SK-N-SH (cell line): Measurements from ENCODE around the gene NUTM2E. TPM values are rescaled to one million over a fixed set of nuclear protein-coding genes. Genes with fewer than 3 reads are reported as not detected.
"Not testable (repeated sequence)": the region's sequence is repeated elsewhere in the genome, so short reads cannot be mapped to it uniquely, and the experiment has no call there.

ENCODE experiments used
- CTCF ChIA-PET: fragments of 300-600, 350-600 bp; formaldehyde crosslinking; extraction: SDS; loops from one replicate; lab custom pipeline; 2021; lab: Yijun Ruan, JAX
- POLR2A ChIA-PET: fragments of 350-600 bp; sonication (Branson Sonifier 250); formaldehyde crosslinking; extraction: SDS; loops from one replicate; lab custom pipeline; 2020; ENCODE audit warnings: antibody characterized with exemption, inconsistent platforms; lab: Yijun Ruan, JAX
- DNase-seq: peaks from one replicate; pipeline ENCODE4 v3.0.0; 2012
- H2AFZ ChIP-seq: fragments of 200-600 bp; sonication (generic); 2 replicates; pipeline ENCODE4 v1.8.1; 2016; ENCODE audit warnings: antibody characterized with exemption, mild to moderate bottlenecking, low read depth
- H3F3A ChIP-seq: fragments of 200-600 bp; sonication (generic); replicated peaks from 2 replicates; pipeline ENCODE3; 2016; ENCODE audit warnings: antibody characterized with exemption, mild to moderate bottlenecking; ENCODE audit not compliant: insufficient read depth
- H3K27ac ChIP-seq, 2 experiments: fragments of 200-500 bp in 1 of 2; fragments of 200-600 bp in 1 of 2; sonication (Bioruptor generic) in 1 of 2; sonication (generic), shearing (Covaris generic) in 1 of 2; 2 replicates each; pipeline versions ENCODE4 v1.5.1 to v1.6.1; 2014 to 2016; ENCODE audit warnings: low read depth in 2 of 2, inconsistent platforms in 1 of 2, low read length in 1 of 2, mild to moderate bottlenecking in 1 of 2, mixed read lengths in 1 of 2
- H3K27me3 ChIP-seq: fragments of 200-600 bp; sonication (generic), shearing (Covaris generic); 2 replicates; pipeline ENCODE4 v1.6.1; 2016; ENCODE audit warnings: mixed run types; ENCODE audit not compliant: insufficient read depth
- H3K36me3 ChIP-seq, 2 experiments: fragments of 200-500 bp in 1 of 2; fragments of 200-600 bp in 1 of 2; sonication (Bioruptor generic) in 1 of 2; sonication (generic) in 1 of 2; replicated peaks in 1 of 2; 2 replicates each; pipeline versions ENCODE3 to v1.5.1; 2014 to 2016; ENCODE audit warnings: low read length in 1 of 2, mild to moderate bottlenecking in 1 of 2; ENCODE audit not compliant: insufficient read depth in 2 of 2, control insufficient read depth in 1 of 2
- H3K4me1 ChIP-seq, 2 experiments: fragments of 200-500 bp in 1 of 2; fragments of 200-600 bp in 1 of 2; sonication (Bioruptor generic) in 1 of 2; sonication (generic), shearing (Covaris generic) in 1 of 2; 2 replicates each; pipeline versions ENCODE4 v1.5.1 to v1.6.1; 2014 to 2016; ENCODE audit warnings: low read depth in 1 of 2, low read length in 1 of 2, mixed run types in 1 of 2; ENCODE audit not compliant: insufficient read depth in 2 of 2, control insufficient read depth in 1 of 2
- H3K4me2 ChIP-seq: fragments of 200-600 bp; sonication (generic), shearing (Covaris generic); 2 replicates; pipeline ENCODE4 v1.6.1; 2017; ENCODE audit warnings: mixed run types
- H3K4me3 ChIP-seq, 2 experiments: fragments of 200-500 bp in 1 of 2; fragments of 200-600 bp in 1 of 2; sonication (Bioruptor generic) in 1 of 2; sonication (generic), shearing (Covaris generic) in 1 of 2; 2 replicates each; pipeline versions ENCODE4 v1.5.1 to v1.8.1; 2014 to 2016; ENCODE audit warnings: low read depth in 2 of 2, inconsistent platforms in 1 of 2, low read length in 1 of 2, mild to moderate bottlenecking in 1 of 2, mixed read lengths in 1 of 2, moderate library complexity in 1 of 2
- H3K79me2 ChIP-seq: fragments of 200-600 bp; sonication (generic); 2 replicates; pipeline ENCODE4 v1.8.1; 2017; ENCODE audit warnings: mild to moderate bottlenecking; ENCODE audit not compliant: insufficient read depth
- H3K9ac ChIP-seq: fragments of 200-600 bp; sonication (generic); 2 replicates; pipeline ENCODE4 v1.6.1; 2017; ENCODE audit warnings: mixed run types
- H3K9me2 ChIP-seq: fragments of 200-600 bp; sonication (generic); 2 replicates; pipeline ENCODE4 v1.6.1; 2017; ENCODE audit warnings: mixed run types
- H3K9me3 ChIP-seq: fragments of 200-600 bp; sonication (generic); 2 replicates; pipeline ENCODE4 v1.6.1; 2017; ENCODE audit warnings: mixed run types, mild to moderate bottlenecking, moderate library complexity
- H4K20me1 ChIP-seq: fragments of 200-600 bp; sonication (generic); 2 replicates; pipeline ENCODE4 v1.6.1; 2017; ENCODE audit warnings: mild to moderate bottlenecking, mixed run types; ENCODE audit not compliant: insufficient read depth
- WGBS: methylation state at CpG from one replicate; pipeline ENCODE4 v1.1.6; 2017; ENCODE audit warnings: low lambda C conversion rate; 5-methylcytosine and 5-hydroxymethylcytosine counted together
- polyA plus RNA-seq, 3 experiments: library from polyadenylated mRNA; depleted of rRNA; stranded (reverse); fragments of >200 nt; gene quantifications; 2 replicates each; pipeline ENCODE4 v1.2.3, GENCODE V29; 2012

Gene NUTM2E
- polyA plus RNA-seq, 1 of the 3 experiments (the other 2 are of a cell fraction): 0.05 TPM

DNA sequence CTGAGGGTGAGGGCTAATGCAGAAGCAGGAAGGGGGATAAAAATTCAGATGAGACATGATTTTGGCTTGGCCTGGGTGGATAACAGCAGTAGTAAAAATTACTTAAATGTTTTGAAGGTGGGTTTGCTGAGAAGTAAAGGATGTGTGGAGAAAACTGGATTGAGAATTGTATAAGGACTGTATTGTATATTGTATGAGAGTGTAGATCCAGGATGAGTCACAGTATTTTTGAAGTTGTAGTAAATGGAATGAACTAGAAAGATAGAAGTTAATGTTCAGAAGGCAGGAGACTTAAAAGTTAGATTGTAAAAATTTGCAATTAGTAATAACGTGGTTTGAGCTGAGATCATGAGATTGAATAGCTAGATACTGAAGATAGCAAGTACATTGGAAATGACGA, 10.2 kb upstream of the NUTM2E start:
- H2AFZ ChIP-seq, H3K9ac ChIP-seq, CTCF ChIA-PET, H3K9me2 ChIP-seq, H3K4me3 ChIP-seq, H3K9me3 ChIP-seq, H3K36me3 ChIP-seq, H3F3A ChIP-seq, H4K20me1 ChIP-seq, POLR2A ChIA-PET, H3K79me2 ChIP-seq, DNase-seq, H3K4me1 ChIP-seq, H3K27ac ChIP-seq, H3K27me3 ChIP-seq, H3K4me2 ChIP-seq: not testable (repeated sequence)
- WGBS: no CpG with 5 or more reads among the region's 2 CpGs

DNA sequence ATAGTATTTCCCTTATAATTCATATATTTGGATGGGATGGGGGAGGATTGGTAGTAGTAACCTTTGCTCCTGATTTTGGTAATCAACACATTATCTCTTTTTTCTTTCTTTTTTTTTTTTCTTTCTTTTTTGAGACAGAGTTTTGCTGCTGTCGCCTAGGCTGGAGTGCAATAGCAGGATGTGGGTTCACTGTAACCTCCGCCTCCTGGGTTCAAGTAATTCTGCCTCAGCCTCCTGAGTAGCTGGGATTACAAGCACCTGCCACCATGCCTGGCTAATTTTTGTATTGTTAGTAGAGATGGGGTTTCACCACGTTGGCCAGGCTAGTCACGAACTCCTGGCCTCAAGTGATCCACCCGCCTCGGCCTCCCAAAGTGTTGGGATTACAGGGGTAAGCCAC, 3.2 kb upstream of the NUTM2E start:
- H3K9me2 ChIP-seq, H3K36me3 ChIP-seq, DNase-seq, POLR2A ChIA-PET, H3K27ac ChIP-seq, H4K20me1 ChIP-seq, H3K27me3 ChIP-seq, H3K4me3 ChIP-seq, CTCF ChIA-PET, H3F3A ChIP-seq, H3K4me2 ChIP-seq, H3K9me3 ChIP-seq, H3K79me2 ChIP-seq, H2AFZ ChIP-seq, H3K9ac ChIP-seq, H3K4me1 ChIP-seq: not testable (repeated sequence)
- 98% methylated on average over 5 of the region's 6 CpGs for WGBS

DNA sequence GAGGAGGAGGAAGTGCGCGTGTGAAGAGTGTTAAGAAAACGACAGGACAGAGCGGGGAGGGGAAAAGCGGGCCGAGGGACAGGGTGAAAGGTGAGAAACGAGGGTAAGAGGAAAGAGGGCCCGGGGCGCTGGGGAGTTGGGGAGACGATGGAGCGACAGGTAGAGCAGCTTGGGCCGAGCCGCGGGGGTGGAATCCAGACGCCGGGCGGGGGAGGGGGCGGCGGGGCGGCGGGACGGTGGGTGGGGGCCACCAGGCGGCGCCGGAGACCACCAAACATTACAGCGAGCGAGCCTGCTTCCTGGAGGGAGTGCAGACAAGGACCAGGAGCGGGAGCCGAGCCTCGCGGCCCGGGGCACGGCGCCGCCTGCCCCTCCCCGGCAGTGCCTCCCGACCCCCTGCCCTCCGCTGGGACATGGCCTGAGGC, 940 bp upstream of the NUTM2E start:
- H3K4me1 ChIP-seq, H3K79me2 ChIP-seq, H2AFZ ChIP-seq, H3K9me2 ChIP-seq, DNase-seq, H4K20me1 ChIP-seq, H3K27me3 ChIP-seq, H3K36me3 ChIP-seq, POLR2A ChIA-PET, CTCF ChIA-PET, H3K9me3 ChIP-seq, H3K27ac ChIP-seq, H3F3A ChIP-seq, H3K4me2 ChIP-seq: not testable (repeated sequence)
- Histone ChIP-seq H3K9ac (peak overlapping the region; percentile 56; the same call in 1 of the 2 replicates), H3K4me3 (peak overlapping the region in 1 of 2 experiments; percentile 43; a peak in 2 of 4 replicates)
- WGBS: 0% methylated on average over 14 of the region's 38 CpGs

DNA sequence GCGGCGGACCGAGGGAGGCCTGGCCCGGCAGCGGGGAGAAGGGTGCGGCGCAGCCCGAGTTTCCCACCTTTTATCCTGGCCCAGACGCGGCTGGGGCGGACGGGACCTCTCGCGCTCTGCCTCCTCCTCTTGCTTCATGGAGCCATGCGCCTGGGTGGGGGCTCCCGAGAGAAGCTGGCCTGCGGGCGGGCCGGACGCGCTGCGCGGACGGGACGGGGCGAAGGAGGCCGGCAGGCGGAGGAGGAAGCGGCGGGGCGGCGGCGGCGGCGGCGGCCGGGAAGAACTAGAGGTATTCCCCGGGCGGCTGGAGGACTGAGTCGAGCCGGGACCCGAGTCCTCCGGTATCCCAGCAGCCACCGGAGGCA, 426 bp upstream of the NUTM2E start:
- H3K9me3 ChIP-seq, H3K4me2 ChIP-seq, H2AFZ ChIP-seq, CTCF ChIA-PET, H3K4me1 ChIP-seq, H3K27ac ChIP-seq, H3F3A ChIP-seq, H4K20me1 ChIP-seq, H3K79me2 ChIP-seq, DNase-seq, H3K27me3 ChIP-seq, H3K36me3 ChIP-seq, H3K9me2 ChIP-seq, POLR2A ChIA-PET: not testable (repeated sequence)
- Histone ChIP-seq H3K9ac (peak overlapping the region; percentile 56; the same call in 1 of the 2 replicates), H3K4me3 (peak overlapping the region in 1 of 2 experiments; percentile 43; a peak in 2 of 4 replicates)
- no CpG with 5 or more reads among the region's 44 CpGs for WGBS

DNA sequence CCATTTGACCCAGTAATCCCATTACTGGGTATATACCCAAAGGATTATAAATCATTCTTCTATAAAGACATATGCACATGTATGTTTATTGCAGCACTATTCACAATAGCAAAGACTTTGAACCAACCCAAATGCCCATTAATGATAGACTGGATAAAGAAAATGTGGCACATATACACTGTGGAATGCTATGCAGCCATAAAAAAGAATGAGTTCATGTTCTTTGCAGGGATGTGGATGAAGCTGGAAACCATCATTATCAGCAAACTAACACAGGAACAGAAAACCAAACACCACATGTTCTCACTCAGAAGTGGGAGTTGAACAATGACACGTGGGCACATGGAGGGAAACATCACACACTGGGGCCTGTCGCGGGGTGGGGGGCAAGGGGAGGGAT, 7.3 kb downstream of the NUTM2E start:
- H3K36me3 ChIP-seq, H3K9me3 ChIP-seq, H3K27ac ChIP-seq, H3K4me2 ChIP-seq, H3K79me2 ChIP-seq, DNase-seq, H3K9me2 ChIP-seq, POLR2A ChIA-PET, H3K4me1 ChIP-seq, H2AFZ ChIP-seq, CTCF ChIA-PET, H3K27me3 ChIP-seq, H3F3A ChIP-seq, H3K9ac ChIP-seq, H3K4me3 ChIP-seq, H4K20me1 ChIP-seq: not testable (repeated sequence)
- WGBS: 83% methylated on average over 3 of the region's 3 CpGs

DNA sequence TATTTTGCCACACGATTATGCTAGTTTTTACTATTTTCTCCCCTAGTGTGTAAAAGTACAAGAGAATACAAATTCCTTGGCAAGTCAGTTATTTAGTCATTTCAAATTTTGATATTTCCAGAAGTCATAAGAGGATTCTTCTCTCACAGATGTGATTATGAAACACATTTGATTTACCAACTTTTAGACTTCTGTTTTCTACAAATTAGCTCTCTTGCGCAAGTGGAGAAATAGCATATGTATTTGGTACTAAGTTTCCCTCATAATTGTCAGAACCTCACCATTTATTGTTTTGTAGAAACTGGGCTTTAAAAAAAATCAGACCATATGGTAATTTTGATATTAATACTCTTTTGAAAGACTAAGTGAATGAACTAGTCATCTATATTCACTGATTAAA, 9.4 kb downstream of the NUTM2E start:
- H2AFZ ChIP-seq, H3K9me2 ChIP-seq, H3K9ac ChIP-seq, H4K20me1 ChIP-seq, H3K4me1 ChIP-seq, H3K9me3 ChIP-seq, POLR2A ChIA-PET, H3K79me2 ChIP-seq, H3K36me3 ChIP-seq, H3K4me2 ChIP-seq, H3K4me3 ChIP-seq, H3K27me3 ChIP-seq, H3F3A ChIP-seq, DNase-seq, CTCF ChIA-PET, H3K27ac ChIP-seq: not testable (repeated sequence)
- WGBS: 100% methylated on average over 1 of the region's 2 CpGs

DNA sequence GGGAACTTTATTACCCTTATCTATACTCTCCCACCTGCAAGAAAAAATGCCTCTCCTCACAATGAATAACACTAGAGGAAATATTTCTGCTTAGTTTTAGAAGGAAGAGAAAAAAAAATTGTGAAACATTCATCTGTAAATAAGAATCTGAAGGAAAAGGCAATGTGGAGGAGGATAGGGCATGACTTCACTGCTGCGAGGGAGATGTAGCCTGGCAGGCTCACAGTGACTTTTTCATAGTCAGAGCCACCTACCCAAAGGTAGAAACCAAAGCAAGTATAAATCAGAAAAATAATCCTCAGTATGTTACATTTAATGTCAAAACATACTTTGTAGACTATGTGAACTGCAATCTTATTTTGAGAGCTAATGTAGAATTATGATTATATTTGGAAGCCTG, 10.4 kb downstream of the NUTM2E start:
- H3K9me3 ChIP-seq, H3F3A ChIP-seq, H3K4me2 ChIP-seq, DNase-seq, H3K27me3 ChIP-seq, H3K4me1 ChIP-seq, CTCF ChIA-PET, POLR2A ChIA-PET, H3K79me2 ChIP-seq, H3K9ac ChIP-seq, H2AFZ ChIP-seq, H3K9me2 ChIP-seq, H4K20me1 ChIP-seq, H3K36me3 ChIP-seq, H3K27ac ChIP-seq, H3K4me3 ChIP-seq: not testable (repeated sequence)
- WGBS: 79% methylated on average over 1 of the region's 1 CpG
